ENCODE measurements around the gene INSL3. TPM values are rescaled to one million over a fixed set of nuclear protein-coding genes. Genes with fewer than 3 reads are reported as not detected.

Gene INSL3
- polyA plus RNA-seq, 1 donor (not counting 4 experiments of a cell fraction or from before 2014, with no cell fraction given) = not detected

- Histone ChIP-seq H3K4me1 (ENCODE audit: control insufficient read depth, extremely low read depth, insufficient read depth, low read length) (peaks cover 22% of the 10 kb centered on the region), H3K4me2 (ENCODE audit: control insufficient read depth, extremely low read depth, insufficient read depth, low read depth, low read length) (no peak overlapping the region), H3K79me2 (ENCODE audit: control insufficient read depth, insufficient read depth, low read length) (no peaks in the 10 kb centered on the region), H2AFZ (ENCODE audit: control insufficient read depth, low read length) (no peak overlapping the region), H3K27ac (ENCODE audit: control insufficient read depth, insufficient read depth, low read length) (no peak overlapping the region), H3K27me3 (ENCODE audit: control insufficient read depth, extremely low read depth, insufficient read depth, low read length) (no peaks in the 10 kb centered on the region), H4K20me1 (ENCODE audit: control insufficient read depth, extremely low read depth, insufficient read depth, low read length) (no peaks in the 10 kb centered on the region), H3K9me3 (ENCODE audit: control insufficient read depth, low read depth, low read length) (no peaks in the 10 kb centered on the region), H3K4me3 (ENCODE audit: control insufficient read depth in 2 of 3, extremely low read depth in 1 of 3, insufficient read depth in 2 of 3, low read depth in 1 of 3, low read length in 3 of 3) (no peak overlapping the region), H3K9me1 (ENCODE audit: control insufficient read depth, extremely low read depth, insufficient read depth, low read length) (peaks cover 3% of the 10 kb centered on the region), H3K36me3 (ENCODE audit: control insufficient read depth in 2 of 2, extremely low read depth in 1 of 2, insufficient read depth in 2 of 2, low read length in 2 of 2) (no peaks in the 10 kb centered on the region), H3K9ac (ENCODE audit: control insufficient read depth, extremely low read depth, insufficient read depth, low read length) (no peak overlapping the region)
- FAIRE-seq (no peak), DNase-seq (ENCODE audit: low read depth, low spot score) (no peak)
- TF ChIP-seq CTCF (optimal IDR thresholded peaks at IDR 0.05 in 1 of 3, IDR thresholded peaks at IDR 0.05 in 1 of 3, conservative IDR thresholded peaks at IDR 0.05 in 1 of 3; ENCODE audit: extremely low read depth in 1 of 3, insufficient read depth in 2 of 3, low read length in 3 of 3) = no peak
- TF ChIP-seq EZH2 (IDR thresholded peaks at IDR 0.05; ENCODE audit: low read length) = no peak
- dilution Hi-C loops (cut with MboI; ENCODE audit: extremely low pct_ligation_motif_present, low sequenced_read_pairs) = no loop called here
Observed at GRCh38 chr19:17846146-17846545, 24.8 kb upstream of the INSL3 start.

GRCh38 chr19:17843908-17844490 is 22.7 kb upstream of the INSL3 start:
- dilution Hi-C loops (cut with MboI; ENCODE audit: extremely low pct_ligation_motif_present, low sequenced_read_pairs) = no loop called here
- H3K79me2 ChIP-seq (ENCODE audit: control insufficient read depth, insufficient read depth, low read length) = no peaks in the 10 kb centered on the region
- H3K27ac ChIP-seq (ENCODE audit: control insufficient read depth, insufficient read depth, low read length) = no peak overlapping the region
- FAIRE-seq = no peak
- DNase-seq (ENCODE audit: low read depth, low spot score) = no peak
- H3K4me3 ChIP-seq (ENCODE audit: control insufficient read depth in 2 of 3, extremely low read depth in 1 of 3, insufficient read depth in 2 of 3, low read depth in 1 of 3, low read length in 3 of 3) = no peak overlapping the region
- peaks cover 11% of the 10 kb centered on the region for H3K4me1 ChIP-seq (ENCODE audit: control insufficient read depth, extremely low read depth, insufficient read depth, low read length)
- H3K4me2 ChIP-seq (ENCODE audit: control insufficient read depth, extremely low read depth, insufficient read depth, low read depth, low read length) = no peak overlapping the region
- H4K20me1 ChIP-seq (ENCODE audit: control insufficient read depth, extremely low read depth, insufficient read depth, low read length) = no peaks in the 10 kb centered on the region
- no peak for TF ChIP-seq CTCF (optimal IDR thresholded peaks at IDR 0.05 in 1 of 3, IDR thresholded peaks at IDR 0.05 in 1 of 3, conservative IDR thresholded peaks at IDR 0.05 in 1 of 3; ENCODE audit: extremely low read depth in 1 of 3, insufficient read depth in 2 of 3, low read length in 3 of 3)
- TF ChIP-seq EZH2 (IDR thresholded peaks at IDR 0.05; ENCODE audit: low read length) = no peak
- H3K9ac ChIP-seq (ENCODE audit: control insufficient read depth, extremely low read depth, insufficient read depth, low read length) = no peak overlapping the region
- no peaks in the 10 kb centered on the region for H3K9me1 ChIP-seq (ENCODE audit: control insufficient read depth, extremely low read depth, insufficient read depth, low read length)
- H3K27me3 ChIP-seq (ENCODE audit: control insufficient read depth, extremely low read depth, insufficient read depth, low read length) = no peaks in the 10 kb centered on the region
- no peaks in the 10 kb centered on the region for H3K9me3 ChIP-seq (ENCODE audit: control insufficient read depth, low read depth, low read length)
- H2AFZ ChIP-seq (ENCODE audit: control insufficient read depth, low read length) = no peak overlapping the region
- no peaks in the 10 kb centered on the region for H3K36me3 ChIP-seq (ENCODE audit: control insufficient read depth in 2 of 2, extremely low read depth in 1 of 2, insufficient read depth in 2 of 2, low read length in 2 of 2)
